Heart left ventricle (tissue), 13 donors: Measurements from ENCODE around the gene FNBP1L.

Experiments
- CTCF ChIP-seq, 12 donors: fragments of 200-600 bp; sonication (generic) in 4 of 12; IDR thresholded peaks; one replicate each; pipeline versions ENCODE4 v1.5.0 to v1.8.0; 2018 to 2022; ENCODE audit warnings: antibody characterized with exemption in 12 of 12, mild to moderate bottlenecking in 5 of 12
- POLR2A ChIP-seq, 2 donors: fragments of 450-650 bp; IDR thresholded peaks; one replicate each; pipeline ENCODE4 v1.6.1; 2017; ENCODE audit warnings: antibody characterized with exemption in 2 of 2, mild to moderate bottlenecking in 2 of 2, moderate library complexity in 2 of 2
- donor health status: ischemic (EF 13 %, LVEDD 7.1; RV severe dilation, severe dysfunction).
- donor health status: DM: no; HTN: yes; CAD: no.
- donor health status: DM: no; HTN: no; CAD: no.
- donor health status: ischemic (EF 25% LVEDD 6.9; RV normal size, moderate dysfunction).
- donor health status: ischemic (EF 25% LVEDD 5.7; RV mildly dilated, moderate dysfunction).
- donor health status: ischemic (EF 35%, LVEDD 5.7; RV mildly dilated, moderate dysfunction).
- donor health status: nonischemic (EF 11% LVEDD 7.7; RV severe dilation, severe dysfunction).
- donor health status: DM: yes; HTN: yes; CAD: no.
- donor health status: PGD.
- donor health status: ischemic (EF 29% LVEDD 5.4; RV normal size, mild dysfunction).
- donor health status: nonischemic (EF 23%, LVEDD 6.1; RV moderate dilation, normal function).

GRCh38 chr1:93471284-93471683, 23.4 kb downstream of the FNBP1L start:
- TF ChIP-seq CTCF (IDR thresholded peaks at IDR 0.05) (no peak), POLR2A (IDR thresholded peaks at IDR 0.05) (no peak)
